Measurements from ENCODE around the gene CAB39.

- TF ChIP-seq, protein P1, sequence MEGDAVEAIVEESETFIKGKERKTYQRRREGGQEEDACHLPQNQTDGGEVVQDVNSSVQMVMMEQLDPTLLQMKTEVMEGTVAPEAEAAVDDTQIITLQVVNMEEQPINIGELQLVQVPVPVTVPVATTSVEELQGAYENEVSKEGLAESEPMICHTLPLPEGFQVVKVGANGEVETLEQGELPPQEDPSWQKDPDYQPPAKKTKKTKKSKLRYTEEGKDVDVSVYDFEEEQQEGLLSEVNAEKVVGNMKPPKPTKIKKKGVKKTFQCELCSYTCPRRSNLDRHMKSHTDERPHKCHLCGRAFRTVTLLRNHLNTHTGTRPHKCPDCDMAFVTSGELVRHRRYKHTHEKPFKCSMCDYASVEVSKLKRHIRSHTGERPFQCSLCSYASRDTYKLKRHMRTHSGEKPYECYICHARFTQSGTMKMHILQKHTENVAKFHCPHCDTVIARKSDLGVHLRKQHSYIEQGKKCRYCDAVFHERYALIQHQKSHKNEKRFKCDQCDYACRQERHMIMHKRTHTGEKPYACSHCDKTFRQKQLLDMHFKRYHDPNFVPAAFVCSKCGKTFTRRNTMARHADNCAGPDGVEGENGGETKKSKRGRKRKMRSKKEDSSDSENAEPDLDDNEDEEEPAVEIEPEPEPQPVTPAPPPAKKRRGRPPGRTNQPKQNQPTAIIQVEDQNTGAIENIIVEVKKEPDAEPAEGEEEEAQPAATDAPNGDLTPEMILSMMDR (IDR thresholded peaks at IDR 0.05): no peak
- TF ChIP-seq POLR2A (IDR thresholded peaks at IDR 0.05) (no peak), EP300 (IDR thresholded peaks at IDR 0.05) (no peak)
Measured at GRCh38 chr2:230719340-230719739, 6.7 kb downstream of the CAB39 start.
